Colon (tissue), 2 donors: ENCODE measurements around the gene KLHL10.

Experiments
- FAIRE-seq: peaks from 2 replicates; lab custom pipeline; 2012; peaks lifted over from hg19 to GRCh38; lab: Jason Lieb, UNC
- donor health status: control.
- donor health status: control.

Gene KLHL10

GRCh38 chr17:41895617-41896016, 58.0 kb downstream of the KLHL10 start:
- no peak for FAIRE-seq

DNA sequence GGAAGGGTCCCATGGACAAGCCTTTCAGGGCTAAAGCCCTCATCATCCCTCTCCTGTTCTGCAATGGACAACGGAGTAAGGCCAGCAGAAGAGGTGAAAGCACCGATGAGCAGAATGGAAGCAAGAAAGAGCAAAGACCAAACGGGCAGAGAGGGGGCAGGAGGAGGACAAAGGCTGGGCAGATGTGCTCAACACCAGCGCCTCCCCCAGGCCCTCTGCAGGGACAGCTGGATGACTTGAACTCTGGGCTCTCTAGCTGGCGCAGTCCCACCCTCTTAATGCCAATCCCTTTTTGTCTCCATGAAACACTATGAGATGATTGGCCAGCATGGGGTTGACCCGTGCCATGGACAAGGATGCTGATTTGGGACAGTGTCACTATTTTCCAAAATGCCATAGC, 59.1 kb downstream of the KLHL10 start:
- no peak for FAIRE-seq
